Mammary epithelial cell (primary cell): ENCODE data around the gene ASXL3.

Source experiments
- EZH2 ChIP-seq: IDR thresholded peaks from 2 replicates; pipeline ENCODE4 v1.6.1; 2012; ENCODE audit warnings: low read length, inconsistent platforms, borderline replicate concordance
- TF ChIP-seq, protein P1 (sequence below), 2 donors: IDR thresholded peaks in 1 of 2; conservative IDR thresholded peaks in 1 of 2; 2 replicates each; pipeline ENCODE4 v1.5.1; 2011 to 2012; ENCODE audit warnings: inconsistent platforms in 2 of 2, low read length in 2 of 2, mild to moderate bottlenecking in 2 of 2, control low read depth in 1 of 2, low read depth in 1 of 2; ENCODE audit not compliant: insufficient read depth in 1 of 2; ENCODE audit errors: extremely low read depth in 1 of 2

DNA sequence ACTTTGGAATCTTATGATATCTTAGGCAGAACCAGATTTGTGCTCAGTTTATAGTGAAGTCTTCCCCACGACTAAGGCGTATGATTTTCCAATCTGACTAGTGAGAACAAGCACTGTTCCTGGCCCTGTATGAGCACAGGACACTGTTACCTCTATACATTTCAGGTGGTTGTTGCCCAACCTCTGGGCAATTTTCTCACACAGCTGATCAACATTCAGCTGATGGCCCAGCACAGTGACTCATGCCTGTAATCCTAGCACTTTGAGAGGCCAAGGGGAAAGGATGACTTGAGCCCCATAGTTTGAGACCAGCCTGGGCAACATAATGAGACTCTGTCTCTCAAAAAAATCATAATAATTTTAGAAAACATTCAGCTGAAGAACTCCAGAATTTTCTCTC, 119.5 kb downstream of the ASXL3 start:
- TF ChIP-seq, protein P1, sequence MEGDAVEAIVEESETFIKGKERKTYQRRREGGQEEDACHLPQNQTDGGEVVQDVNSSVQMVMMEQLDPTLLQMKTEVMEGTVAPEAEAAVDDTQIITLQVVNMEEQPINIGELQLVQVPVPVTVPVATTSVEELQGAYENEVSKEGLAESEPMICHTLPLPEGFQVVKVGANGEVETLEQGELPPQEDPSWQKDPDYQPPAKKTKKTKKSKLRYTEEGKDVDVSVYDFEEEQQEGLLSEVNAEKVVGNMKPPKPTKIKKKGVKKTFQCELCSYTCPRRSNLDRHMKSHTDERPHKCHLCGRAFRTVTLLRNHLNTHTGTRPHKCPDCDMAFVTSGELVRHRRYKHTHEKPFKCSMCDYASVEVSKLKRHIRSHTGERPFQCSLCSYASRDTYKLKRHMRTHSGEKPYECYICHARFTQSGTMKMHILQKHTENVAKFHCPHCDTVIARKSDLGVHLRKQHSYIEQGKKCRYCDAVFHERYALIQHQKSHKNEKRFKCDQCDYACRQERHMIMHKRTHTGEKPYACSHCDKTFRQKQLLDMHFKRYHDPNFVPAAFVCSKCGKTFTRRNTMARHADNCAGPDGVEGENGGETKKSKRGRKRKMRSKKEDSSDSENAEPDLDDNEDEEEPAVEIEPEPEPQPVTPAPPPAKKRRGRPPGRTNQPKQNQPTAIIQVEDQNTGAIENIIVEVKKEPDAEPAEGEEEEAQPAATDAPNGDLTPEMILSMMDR (conservative IDR thresholded peaks at IDR 0.05 in 1 of 2, IDR thresholded peaks at IDR 0.05 in 1 of 2; ENCODE audit: extremely low read depth in 1 of 2, insufficient read depth in 1 of 2, low read depth in 1 of 2, low read length in 2 of 2): no peak
- no peak for TF ChIP-seq EZH2
